Measurements from ENCODE around the gene SEC14L3.

DNA sequence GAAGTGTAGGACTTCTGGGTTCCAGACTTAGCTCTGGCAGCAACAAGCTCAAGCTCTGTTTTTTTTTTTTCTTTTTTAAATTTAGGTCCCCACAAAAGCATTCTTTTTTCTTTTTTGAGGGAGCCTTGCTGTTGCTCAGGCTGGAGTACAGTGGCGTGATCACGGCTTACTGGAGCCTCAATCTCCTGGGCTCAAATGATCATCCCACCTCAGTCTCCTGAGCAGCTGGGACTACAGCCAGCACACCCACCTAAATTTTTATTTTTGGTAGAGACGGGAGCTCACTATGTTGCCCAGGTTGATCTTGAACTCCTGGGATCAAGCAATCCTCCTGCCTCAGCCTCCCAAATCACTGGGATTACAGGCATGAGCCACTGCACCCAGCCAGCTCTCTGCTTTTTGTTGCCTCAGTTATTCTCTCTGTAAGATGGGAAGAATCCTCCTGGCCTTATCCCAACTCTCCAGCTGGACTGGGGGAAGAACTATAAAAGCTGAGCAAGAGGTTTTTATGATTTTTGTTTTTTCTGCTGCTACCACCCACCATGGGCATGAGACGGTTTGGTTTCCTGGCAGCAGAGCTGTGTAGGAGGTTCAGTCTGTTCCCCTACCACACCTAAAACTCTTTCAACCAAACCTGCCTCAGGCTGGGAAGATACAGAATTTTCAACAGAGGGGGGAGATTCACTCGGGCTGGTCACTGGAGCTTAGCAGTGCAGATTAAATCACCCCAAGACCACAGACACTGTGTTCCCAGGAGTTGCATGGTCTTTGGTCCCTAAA, 57.9 kb downstream of the SEC14L3 start:
- TF ChIP-seq, protein P1, sequence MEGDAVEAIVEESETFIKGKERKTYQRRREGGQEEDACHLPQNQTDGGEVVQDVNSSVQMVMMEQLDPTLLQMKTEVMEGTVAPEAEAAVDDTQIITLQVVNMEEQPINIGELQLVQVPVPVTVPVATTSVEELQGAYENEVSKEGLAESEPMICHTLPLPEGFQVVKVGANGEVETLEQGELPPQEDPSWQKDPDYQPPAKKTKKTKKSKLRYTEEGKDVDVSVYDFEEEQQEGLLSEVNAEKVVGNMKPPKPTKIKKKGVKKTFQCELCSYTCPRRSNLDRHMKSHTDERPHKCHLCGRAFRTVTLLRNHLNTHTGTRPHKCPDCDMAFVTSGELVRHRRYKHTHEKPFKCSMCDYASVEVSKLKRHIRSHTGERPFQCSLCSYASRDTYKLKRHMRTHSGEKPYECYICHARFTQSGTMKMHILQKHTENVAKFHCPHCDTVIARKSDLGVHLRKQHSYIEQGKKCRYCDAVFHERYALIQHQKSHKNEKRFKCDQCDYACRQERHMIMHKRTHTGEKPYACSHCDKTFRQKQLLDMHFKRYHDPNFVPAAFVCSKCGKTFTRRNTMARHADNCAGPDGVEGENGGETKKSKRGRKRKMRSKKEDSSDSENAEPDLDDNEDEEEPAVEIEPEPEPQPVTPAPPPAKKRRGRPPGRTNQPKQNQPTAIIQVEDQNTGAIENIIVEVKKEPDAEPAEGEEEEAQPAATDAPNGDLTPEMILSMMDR (IDR thresholded peaks at IDR 0.05) = no peak
- no peak for TF ChIP-seq POLR2A (IDR thresholded peaks at IDR 0.05)
